Umbilical cord (tissue), 2 donors: ENCODE results near the gene PIP5KL1. TPM values are rescaled to one million over a fixed set of nuclear protein-coding genes. Genes with fewer than 3 reads are reported as not detected.

Experiments
- DNase-seq: peaks from one replicate; pipeline ENCODE4 v3.0.0-alpha.2; 2015; ENCODE audit warnings: low spot score
- total RNA-seq: library from RNA; depleted of rRNA; stranded (reverse); fragments of >200 nt; gene quantifications from one replicate; pipeline ENCODE4 v1.2.3, GENCODE V29; 2014; ENCODE audit warnings: low replicate concordance; ENCODE audit not compliant: insufficient read depth

PIP5KL1 gene, protein sequence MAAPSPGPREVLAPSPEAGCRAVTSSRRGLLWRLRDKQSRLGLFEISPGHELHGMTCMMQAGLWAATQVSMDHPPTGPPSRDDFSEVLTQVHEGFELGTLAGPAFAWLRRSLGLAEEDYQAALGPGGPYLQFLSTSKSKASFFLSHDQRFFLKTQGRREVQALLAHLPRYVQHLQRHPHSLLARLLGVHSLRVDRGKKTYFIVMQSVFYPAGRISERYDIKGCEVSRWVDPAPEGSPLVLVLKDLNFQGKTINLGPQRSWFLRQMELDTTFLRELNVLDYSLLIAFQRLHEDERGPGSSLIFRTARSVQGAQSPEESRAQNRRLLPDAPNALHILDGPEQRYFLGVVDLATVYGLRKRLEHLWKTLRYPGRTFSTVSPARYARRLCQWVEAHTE
- 1.4 TPM for total RNA-seq

DNA sequence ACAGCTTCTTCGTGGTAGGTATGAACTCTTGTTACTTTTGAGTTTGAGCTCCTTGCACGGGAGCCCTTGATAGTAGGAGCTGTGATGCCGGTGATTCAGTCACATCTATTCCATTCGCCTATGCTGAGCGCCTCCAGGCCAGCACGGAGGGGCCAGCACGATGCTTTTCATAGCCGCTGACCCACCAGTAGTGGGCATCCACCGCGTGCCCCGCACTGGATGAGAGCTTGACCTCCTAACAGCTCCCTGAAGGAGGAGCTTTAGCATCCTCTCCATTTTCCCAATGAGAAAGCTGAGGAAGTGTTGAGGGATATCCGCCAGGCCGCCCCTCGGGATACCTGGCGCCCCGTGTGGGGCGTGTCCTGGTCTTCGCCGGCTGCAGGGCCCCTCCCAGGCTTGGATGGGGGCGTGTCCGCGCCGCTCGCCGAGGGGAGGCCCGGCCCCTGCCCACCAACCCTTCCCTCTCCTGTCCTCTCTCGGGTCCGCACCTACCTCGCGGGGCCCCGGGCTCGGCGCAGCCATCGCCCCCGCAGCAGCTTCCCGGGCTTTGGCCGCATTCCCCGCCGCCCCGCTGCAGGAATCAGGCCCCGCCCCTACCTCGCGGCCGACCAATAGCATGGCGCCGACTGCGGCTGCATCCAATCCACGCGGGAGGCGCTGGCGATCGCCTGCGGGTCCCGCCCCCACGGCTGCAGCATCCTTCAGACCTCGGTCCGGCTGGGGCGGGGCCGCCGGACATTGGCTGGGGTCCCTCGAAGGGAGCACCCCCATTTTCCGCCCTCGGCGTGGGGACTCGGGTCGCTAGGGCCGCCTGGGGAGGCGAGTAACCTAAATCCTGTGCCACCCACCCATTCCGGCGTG is at the start of gene PIP5KL1:
PIP5KL1 (minus strand) TSS at position 547 of the 861 bp plus-strand sequence; CDS start at position 522, 25 bp downstream.
- peak; percentile 89 for DNase-seq

DNA sequence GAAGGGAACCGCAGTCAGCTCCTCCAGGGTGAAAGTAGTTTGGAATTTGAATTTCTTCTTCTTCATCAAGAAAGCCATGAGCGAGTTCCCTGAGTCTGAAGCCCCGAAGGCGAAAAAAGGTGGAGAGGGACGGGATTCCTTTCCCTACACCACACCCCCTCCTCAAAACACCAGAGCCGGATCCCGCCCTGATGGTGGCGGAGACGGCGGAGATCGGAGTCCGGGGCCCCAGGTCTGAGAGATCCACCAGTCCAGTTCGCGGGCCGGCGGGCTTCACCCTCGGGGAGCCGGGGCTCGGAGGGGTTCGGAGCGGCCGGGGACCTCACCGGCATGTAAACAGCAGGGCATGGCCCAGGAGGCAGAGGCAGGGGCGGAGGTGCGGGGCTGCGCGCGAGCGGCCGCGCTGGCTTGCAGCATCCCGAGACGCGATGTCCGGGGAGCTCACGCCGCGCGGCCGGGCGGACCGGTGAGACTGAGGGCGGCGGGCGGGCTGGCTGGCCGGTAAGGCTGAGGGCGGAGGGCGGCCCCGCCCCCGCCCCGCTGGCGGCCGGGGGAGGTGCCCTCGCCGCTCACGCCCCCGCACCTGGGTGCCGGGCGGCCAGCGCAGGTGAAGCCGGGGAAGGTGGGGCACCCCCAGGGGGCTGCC is 49.6 kb upstream of the PIP5KL1 start:
- peak; percentile 45 for DNase-seq

DNA sequence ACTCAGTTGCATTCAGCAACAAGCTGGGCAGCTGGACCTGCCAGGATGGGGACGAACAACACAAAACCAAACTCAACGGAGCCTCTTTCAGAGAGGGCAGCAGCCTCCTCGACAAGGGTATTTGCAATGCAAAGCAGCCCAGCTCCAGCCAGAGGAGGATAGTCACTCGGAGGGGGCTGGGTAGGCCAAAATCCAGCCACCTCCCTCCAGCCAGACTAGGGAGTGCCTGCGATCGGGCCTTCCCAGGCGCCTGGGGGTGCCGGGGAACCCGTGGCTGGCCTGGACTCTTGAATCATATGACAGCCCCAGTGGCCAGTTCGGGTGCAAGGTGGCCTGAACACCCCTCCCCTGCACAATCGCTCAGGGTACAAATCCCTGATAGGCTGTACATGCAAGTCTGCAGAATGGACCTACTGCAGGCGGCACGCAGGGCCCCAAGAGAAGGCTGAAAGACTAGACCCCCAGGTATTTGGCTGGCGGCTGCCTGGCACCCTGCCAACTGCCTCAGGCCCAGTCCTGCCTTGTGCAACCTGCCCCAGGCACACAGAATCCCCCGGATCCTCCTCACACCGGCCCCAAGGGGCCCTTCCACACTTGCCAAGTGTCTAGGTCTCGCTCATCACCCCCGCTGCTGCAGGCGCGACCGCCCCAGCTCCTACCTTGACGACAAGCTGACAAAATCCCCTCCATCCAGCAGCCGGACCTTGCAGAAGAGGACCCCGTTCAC is 48.9 kb upstream of the PIP5KL1 start:
- DNase-seq: peak; percentile 70

DNA sequence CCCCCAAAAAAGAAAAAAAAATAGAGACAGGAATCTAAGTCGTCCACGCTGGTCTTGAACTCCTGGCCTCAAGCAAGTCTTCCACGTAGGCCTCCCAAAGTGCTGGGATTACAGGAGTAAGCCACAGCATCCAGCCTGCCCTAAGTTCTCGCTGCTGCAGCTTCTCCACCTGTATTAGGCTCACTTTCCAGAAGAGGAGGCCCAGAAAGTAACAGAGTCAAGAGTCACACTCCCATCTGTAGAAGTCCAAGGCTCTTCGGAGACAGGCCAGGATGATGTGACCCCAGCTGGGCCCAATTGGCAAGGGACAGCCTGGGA is 48.4 kb upstream of the PIP5KL1 start:
- DNase-seq: no peak

DNA sequence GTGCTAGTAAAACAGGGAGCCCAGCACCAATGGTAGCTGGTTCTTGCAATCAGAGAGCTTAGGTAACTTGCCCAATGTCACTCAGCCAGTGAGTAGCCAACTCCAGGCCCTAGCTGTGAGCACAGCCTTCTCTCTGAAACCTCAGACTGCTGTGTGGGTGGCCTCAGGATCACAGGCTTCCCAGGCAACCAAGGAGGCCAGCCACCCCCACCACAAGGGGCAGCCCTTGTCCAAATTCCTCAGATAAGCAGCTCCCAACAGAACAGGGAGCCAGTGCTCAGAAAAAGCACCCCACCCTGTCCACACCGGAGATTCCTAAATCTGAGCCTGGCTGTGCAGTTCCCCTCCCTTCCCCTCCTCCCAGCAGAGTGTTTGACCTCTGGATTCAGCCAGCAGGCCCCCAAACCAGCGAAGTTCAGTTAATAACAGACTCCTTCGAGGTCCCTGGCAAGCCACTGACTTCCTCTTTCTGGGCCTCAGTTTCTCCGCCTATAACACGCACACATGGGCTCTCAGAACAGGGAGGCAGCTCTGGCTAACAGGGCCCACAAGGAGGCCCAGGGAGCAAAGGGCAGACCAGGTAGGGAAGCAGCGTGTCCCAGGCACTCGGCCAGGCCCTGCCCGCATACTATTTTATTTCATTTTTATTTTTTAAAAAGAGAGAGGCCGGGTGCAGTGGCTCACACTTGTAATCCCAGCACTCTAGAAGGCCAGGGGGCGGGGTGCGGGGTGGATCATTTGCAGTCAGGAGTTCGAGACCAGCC is 47.5 kb upstream of the PIP5KL1 start:
- peak; percentile 83 for DNase-seq

DNA sequence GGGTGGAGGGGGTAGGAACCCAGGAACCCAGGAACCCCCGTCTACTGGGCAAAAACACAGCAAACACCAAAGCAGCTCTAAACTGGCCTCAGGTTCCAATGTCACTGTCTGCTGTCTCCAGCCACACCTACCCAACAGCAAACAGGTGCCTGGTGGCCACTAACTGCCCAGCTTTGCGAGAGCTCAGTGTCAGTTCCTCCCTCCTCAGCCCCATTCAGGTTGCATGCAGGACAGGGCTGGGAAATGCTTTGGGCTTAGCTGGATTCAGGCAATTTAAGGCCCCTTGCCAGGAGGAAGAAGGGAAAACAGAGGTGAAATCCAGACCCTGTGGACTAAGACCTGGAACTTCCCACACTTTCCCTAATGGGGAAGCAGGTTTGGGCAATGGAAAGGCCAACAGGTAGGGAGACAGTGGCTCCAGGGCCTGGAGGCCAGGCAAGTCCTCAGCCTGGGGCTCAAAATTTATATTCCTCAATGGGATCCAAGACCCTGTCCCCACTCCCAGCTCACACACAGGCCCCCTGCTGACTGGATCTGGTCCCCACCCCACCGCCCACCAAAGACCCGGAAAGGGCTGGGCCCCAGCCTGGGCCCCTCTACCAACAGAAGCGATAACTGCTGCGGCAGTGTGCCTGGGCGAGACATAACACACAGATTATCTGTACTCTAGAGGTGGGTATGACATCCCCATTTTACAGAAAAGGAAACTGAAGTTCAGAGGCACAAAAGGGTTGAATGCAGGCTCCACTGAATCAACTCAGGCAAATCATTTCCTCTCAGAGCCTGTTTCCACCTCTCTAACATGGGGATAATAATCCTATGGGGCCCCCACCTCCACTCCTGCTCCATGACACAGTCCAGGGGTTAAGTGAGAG is 46.7 kb upstream of the PIP5KL1 start:
- no peak for DNase-seq

DNA sequence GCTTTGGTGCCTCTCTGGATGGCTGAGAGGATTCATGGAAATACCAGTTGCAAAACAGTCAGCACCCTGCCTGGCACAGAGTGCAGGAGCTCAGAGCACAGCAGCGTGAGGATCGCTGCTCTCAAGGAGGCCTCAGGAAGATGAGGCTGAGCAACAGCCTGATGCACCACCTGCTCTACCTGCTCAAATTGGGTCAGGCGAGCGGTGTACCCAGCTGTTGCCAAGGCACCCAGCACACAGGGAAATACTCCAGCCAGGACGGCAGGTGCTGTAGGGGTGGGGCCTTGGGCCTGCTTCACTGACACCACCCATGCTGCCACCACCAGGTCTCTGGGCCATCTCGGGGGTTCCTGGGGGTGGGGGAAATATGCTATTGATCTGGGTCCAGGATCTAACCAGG is 45.9 kb upstream of the PIP5KL1 start:
- no peak for DNase-seq

DNA sequence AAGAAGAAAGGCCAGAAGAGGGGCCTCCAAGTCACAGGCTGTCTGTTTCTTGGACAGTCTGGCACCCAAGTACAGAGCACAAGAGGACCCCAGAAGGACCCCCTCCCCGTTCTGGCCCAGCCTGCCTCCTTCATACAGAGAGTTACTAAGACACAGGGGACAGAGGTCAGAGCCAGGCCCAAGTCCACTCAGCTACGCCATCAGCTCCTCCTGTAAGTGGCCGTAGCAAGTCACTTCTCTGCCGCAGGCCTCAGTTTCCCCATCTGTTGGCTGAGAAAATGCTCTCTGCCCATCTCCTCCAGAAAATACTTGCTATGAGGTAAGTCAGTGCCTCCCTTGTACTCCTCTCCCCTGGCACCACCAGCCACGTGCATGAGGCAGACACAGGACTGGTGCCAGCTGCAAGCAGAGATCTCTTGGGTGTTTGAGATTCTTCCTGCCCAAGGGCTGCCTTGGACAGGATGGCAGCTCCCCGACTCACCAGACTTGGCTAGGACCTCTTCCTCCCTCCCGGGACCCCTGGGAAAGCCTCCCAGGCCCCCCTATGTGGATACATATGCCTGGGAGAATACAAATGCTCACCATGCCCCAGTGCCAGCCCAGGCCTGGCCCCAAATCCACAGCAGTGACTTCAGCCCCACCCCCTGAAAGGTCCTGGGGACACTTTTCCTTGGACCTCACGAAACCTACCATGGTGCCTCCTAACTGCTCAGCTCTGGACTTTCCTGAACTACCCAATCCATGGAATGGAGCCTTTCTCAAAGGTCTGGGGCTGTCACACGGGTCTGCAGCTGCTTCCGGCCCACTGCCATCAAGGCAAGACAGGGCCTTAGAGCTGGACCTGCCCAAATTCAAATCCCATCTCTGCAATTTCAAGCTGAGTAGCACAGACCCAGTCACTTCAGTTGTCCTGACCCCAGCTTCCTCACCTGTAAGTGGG is 45.1 kb upstream of the PIP5KL1 start:
- DNase-seq: no peak

DNA sequence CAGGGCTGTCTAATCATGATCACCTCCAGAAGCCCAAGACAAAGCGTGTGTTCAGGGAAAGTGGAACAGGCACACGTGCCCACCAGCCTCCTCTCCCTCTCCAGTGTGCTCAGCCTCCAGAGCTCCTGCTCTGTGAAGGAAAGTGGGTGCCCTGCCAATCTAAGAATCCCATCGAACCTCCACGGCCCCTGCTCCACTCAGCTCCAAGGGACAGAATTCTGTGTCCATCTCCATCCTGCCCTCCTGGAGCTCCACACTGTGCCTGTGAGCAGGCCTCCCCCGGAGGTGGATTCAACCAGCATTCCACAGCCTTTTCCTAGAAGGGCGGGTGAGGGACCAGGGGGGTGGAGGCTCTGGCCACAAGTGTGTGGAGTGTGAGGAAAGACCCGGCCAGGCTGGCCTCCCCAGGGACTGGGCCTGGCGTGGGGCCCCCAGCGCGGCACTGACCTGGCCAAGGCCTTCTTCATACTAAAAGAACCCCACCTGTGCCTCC is 44.2 kb upstream of the PIP5KL1 start:
- no peak for DNase-seq

DNA sequence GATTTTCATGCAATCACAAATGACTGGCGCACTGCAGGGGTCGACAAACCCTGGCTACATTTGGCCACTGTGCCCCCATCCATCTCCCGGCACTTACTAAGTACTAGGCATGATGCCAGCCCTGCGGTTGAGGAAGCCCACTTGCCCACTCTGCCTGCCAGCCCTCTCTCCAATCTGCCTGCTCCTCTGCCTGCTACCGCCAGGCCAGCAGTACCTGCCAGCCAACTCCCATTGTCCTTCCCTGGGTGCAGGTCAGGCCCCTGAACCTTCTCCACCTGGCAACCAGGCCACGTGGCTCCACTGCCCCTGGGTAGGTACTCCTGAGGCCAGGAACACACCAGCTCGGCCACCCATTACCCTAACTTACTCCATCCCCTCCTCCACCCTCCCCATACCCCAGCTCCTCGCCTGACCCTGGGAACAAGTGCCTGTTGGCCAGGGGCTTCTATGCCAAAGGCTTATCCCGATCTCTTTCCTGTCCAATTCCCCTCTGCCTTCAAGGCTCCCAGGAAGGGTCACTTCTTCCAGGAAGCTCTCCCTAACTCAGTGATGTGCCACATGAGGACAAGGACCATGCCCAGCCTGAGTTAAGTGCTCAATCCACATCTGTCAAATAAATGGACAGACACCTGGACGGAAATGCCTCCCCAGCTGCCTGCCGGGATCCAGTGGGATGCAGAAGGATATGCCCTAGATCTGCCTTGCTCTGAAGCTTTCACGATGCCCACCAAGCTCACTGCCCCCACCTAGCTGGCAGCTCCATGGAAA is 43.6 kb upstream of the PIP5KL1 start:
- DNase-seq: no peak

DNA sequence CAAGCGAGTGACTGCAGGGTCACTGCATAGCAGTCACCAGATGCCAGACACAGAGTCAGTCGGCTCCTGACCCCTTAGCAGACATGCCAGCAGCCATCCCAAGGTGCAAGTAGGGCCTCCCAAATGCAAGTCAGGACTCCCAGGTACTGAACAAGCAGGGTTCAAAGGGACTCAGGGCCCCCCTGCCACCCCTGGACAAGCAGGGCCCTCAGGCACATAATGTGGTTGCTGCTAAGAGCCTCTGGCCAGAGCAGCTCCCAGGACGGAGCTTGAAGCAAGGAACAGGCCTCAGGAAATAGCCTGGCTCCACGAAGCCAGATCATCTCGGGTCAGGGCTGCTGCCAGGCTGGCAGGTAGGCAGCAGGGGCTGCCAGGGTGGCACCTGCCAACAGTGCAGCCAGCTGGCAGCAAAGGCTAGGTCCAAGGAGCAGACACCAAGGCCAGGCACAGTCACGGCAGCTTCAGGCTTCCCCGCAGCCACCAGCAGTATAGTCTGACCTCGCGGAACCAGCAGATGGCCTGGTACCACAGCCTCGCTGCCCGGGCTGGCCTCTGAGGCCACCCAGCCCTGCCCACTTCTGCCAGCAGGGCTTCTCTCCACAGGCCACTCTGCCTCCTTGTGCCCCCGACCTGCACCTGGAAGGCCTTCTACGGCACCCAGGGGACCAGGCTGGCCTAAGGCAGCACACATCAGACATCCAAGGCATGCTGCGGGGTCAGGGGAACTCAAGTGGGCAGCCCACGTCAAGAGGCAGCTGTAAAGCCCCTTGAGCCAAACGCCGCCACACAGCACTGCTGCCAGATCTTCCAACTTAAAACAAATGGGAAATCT is 42.8 kb upstream of the PIP5KL1 start:
- no peak for DNase-seq

DNA sequence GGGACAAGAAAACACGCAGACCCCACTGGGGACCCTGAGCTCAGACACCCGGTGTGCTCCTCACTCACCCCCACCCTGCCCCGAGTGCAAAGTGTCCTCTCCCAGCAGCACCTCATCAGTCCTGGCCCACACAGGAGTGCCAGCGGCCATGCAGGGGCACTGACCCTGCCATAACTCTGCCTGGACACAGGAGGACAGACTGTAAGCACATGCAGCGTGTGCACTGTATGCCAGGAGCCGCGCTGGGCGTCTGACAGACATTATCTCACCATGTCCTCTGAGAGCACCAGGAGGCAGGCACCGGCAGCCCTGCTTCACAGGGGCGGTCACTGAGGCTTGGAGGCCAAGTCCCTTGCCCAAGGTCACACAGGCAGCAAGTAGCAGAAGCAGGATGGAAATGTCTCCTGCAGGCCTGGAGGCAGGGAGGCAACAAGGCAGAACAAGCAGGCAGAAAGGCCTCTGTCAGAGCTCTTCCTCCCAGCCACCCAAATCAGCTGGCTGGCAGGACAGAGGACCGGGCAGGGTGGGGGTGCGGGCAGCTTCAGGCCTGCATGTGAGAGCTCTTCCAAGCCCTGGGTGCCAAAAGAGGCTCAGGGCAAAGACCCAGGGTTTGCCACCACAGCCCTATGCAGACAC is 41.8 kb upstream of the PIP5KL1 start:
- no peak for DNase-seq

DNA sequence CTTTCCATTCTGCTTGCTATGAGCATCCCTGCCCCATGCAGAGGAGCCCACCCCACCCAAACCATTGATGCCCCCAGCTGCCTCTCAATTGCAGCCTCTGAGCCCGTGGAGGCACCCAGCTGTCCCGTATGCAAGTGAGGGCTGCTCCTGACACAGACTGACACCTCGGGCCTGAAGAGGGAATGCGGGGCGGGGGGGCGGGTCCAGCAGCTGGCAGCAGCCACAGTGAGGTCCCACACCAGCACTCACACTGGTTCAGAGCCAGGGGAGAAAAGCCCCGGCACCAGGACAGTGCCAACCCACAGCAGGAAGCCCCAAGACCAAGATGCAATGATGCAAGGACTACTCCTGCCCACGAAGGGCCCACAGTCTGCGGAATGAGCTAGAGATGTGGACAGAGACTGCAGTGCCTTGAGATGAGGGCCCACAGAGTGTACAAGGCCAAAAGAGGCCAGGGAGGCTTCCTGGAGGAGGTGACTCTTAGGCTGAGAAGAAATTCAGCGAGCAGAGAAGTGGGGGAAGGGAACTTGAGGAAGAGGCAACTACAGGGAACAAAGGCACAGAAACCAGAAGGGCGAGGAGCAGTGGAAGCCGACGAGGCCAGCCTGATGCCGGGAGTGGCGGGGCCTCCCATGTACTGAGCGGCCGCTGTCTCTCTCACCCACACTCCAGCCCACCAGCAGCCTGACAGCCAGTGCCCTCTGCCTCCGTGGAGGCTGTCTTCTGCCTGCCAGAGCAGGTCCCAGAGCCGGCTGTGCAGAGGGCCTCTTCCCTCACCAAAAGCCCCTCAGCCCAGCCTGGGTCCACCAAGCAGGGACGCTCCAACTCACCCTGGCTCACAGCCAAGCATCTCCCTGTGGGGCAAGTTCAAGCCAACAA is 41.0 kb upstream of the PIP5KL1 start:
- DNase-seq: no peak

DNA sequence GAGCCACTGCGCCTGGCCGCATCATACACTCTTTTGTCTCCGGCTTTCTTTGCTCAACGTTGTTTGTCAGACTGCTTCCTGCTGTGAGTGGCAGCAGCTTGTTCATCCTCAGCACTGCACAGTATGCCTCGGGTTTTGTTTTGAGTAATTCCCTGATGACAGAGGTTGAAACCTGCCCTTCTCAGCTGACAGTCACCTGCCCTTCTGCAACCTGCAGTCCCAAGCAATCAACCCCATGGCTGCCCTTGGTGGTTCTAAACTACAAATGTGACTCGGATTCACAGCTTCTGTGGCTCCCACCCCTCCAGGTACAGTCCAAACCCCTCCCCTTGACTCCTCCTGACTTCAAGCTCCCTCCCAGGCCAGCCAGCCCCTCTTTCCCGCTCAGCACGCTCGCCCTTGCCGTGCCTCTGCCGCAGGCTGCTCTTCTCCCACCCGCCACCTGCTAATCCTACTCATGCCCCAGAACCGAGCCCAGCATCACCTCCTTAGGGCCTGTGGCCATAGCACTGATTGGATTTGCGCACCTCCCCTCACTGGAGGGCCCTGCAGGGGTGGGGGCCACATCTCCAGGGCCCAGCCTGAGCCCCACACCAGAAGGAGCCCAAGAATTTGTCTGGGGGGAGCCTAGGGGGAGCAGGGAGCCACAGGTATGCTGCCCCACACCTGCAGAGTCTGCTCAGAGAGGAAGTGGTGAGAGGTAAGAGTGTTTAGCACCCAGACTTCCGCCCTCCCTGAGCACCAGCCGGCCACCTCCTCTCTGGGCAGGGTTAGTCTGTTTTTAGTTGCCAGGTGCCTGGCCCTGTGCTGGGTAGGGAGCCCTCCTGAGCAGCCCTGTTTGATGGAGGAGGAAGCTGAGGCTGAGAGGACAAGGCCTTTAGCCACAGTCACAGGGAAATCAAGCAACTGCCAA is 40.1 kb upstream of the PIP5KL1 start:
- DNase-seq: no peak
